ENCODE measurements around the gene ZNF497.
A peak's percentile ranks its signal among the peaks of the same experiment; 100 is the strongest.
"Not testable (repeated sequence)": the region's sequence is repeated elsewhere in the genome, so short reads cannot be mapped to it uniquely, and the experiment has no call there.

ZNF497 gene

DNA sequence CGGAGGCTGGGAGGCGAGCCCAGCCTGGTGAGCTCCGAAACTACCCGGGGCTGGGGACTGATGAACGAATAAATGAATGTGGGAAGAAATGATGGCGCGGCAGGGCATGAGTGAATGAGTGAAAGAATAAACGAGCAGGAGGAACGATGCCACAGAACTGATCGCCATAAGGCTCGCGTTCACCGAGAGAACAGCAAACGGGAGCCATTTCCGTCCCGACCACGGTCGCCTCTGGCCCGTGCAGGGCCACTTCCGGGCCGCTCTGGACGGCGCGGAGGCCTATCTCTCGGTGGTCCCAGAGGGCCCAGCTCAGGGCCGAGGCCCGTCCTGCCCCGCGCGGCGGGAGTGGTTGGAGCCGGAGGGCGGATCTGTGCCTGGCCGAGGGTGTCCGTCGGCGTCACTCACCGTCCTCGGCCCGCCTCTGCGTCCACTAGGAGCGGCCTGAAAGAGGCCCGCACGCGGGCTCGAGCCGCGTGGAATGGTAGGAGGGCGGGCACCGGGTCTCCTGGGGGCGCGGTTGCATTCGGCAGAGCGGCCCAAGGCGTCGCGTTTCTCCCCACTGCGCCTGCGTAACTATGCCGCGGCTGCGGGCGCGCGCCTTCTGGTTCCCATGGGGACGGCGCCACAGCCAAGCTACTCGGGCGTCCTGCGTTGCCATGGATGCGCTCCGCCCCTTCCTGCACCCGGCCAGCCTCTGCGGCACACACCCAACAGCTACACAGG is at the start of gene ZNF497:
Gene ZNF497 (minus strand): TSS at position 480 of the 723 bp plus-strand sequence. CDS start 5,116 bp downstream, outside the sequence.
- Histone ChIP-seq H3K27me3 (ENCODE audit: low read depth) (no peaks in the 10 kb centered on the region), H3K4me3 (peak within 1 kb of the TSS; percentile 92), H3K36me3 (replicated peaks) (peaks cover 3% of the 10 kb centered on the region; the same call in 1 of the 2 replicates), H3K9me3 (no peaks in the 10 kb centered on the region), H3K4me1 (peaks cover 6% of the 10 kb centered on the region; the same call in 1 of the 2 replicates)
- in situ Hi-C loops (cut with MboI; ENCODE audit: low sequenced_read_pairs) = no loop called here
- peak; percentile 90 to 98 for DNase-seq (ENCODE audit: low spot score in 2 of 2)

- Histone ChIP-seq H3K4me3 (peak overlapping the region; percentile 97), H3K9me3 (no peaks in the 10 kb centered on the region), H3K36me3 (replicated peaks) (peaks cover 8% of the 10 kb centered on the region), H3K27me3 (ENCODE audit: low read depth) (no peaks in the 10 kb centered on the region), H3K4me1 (peaks cover 9% of the 10 kb centered on the region)
- in situ Hi-C loops (cut with MboI; ENCODE audit: low sequenced_read_pairs) = no loop called here
- DNase-seq (ENCODE audit: low spot score in 2 of 2) = peak in 1 of 2 experiments; percentile 63
Observed at GRCh38 chr19:58409010-58409790, 46.6 kb upstream of the ZNF497 start.

DNA sequence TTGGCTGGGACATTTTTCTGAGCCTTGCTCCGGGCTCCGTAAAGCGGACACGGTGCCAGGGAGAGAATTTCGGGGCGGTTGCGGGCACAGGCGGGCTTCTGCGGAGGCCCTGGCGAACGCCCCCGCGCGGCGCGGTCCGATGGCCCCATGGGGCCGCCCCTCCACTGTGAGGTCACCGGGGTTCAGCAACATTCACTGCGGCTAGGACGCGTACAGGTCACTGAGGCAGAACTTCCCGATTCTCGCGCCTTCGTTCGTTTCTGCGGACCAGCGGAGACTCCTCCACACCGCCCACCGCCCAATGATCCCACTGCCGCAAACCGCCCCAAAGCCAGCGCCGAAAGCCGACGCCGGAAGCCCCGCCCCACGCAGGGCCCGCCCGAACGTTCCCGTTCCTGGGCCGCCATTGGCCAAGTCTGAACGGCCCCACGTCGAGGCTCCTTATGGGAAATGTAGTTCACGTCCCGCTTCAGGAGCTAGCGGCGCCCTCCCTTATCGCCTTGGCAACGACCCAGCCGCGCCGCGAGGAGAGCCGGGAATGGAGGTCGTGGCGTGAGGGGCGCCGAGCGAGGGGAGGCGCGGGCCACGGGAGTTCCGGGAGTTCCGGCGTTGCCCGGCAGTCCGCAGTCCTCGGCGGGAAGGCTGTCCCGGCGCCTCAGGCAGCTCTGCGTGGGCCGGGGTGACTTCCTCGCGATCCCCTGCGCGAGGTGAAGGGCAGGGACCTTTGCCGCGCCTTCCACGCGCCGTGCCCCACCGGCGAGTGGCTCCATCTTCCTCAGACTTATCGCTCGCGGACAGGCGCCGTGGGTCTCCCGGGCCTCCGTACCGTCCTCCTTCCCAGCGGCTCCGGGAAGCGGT is 45.8 kb upstream of the ZNF497 start, which contains the start of gene ZNF584:
Gene ZNF584 (plus strand): TSS at position 498 of the 858 bp plus-strand sequence. CDS start 499 bp downstream, outside the sequence.
- Histone ChIP-seq H3K27me3 (ENCODE audit: low read depth) (no peaks in the 10 kb centered on the region), H3K4me1 (peaks cover 9% of the 10 kb centered on the region), H3K36me3 (replicated peaks) (peaks cover 8% of the 10 kb centered on the region), H3K4me3 (peak within 1 kb of the TSS; percentile 97), H3K9me3 (no peaks in the 10 kb centered on the region)
- DNase-seq (ENCODE audit: low spot score in 2 of 2) = peak; percentile 96 to 97
- in situ Hi-C loops (cut with MboI; ENCODE audit: low sequenced_read_pairs) = no loop called here

DNA sequence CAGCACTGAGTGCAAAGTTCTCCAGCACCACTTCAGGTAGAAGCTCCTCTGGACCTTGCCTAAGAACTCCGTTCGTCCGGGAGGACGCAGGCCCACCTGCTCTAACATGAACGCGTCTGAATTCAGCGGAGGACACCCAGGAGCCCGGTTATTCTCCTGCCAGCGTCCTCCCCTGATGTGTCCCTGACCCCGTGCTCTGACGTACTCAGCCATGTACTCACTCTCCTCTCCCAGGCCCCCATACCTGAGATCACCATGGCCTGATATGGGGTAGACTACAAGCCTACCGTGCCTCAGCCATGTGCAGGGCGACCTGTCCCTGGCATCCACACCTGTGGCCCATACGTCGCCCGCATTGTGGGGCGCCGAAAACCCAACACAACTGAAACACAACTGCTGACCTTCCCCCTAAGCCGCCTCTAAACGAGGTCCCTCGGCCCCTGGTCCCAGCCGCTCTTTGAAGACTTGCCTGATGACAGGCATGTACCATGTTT is 45.2 kb upstream of the ZNF497 start:
- H3K36me3 ChIP-seq (replicated peaks) = peaks cover 12% of the 10 kb centered on the region
- no peaks in the 10 kb centered on the region for H3K9me3 ChIP-seq
- in situ Hi-C loops (cut with MboI; ENCODE audit: low sequenced_read_pairs) = no loop called here
- H3K27me3 ChIP-seq (ENCODE audit: low read depth) = no peaks in the 10 kb centered on the region
- no peak for DNase-seq (ENCODE audit: low spot score in 2 of 2)
- peaks cover 14% of the 10 kb centered on the region for H3K4me1 ChIP-seq
- H3K4me3 ChIP-seq = peak overlapping the region; percentile 97

GRCh38 chr19:58406818-58407657 is 44.5 kb upstream of the ZNF497 start:
- peaks cover 17% of the 10 kb centered on the region for H3K4me1 ChIP-seq
- DNase-seq (ENCODE audit: low spot score in 2 of 2) = no peak

GRCh38 chr19:58403920-58404478 is 41.4 kb upstream of the ZNF497 start:
- H3K36me3 ChIP-seq (replicated peaks); H3K9me3 ChIP-seq; DNase-seq (ENCODE audit: low spot score in 2 of 2); H3K27me3 ChIP-seq (ENCODE audit: low read depth); H3K4me3 ChIP-seq; in situ Hi-C loops (cut with MboI; ENCODE audit: low sequenced_read_pairs): not testable (repeated sequence)
- peaks cover 19% of the 10 kb centered on the region for H3K4me1 ChIP-seq

More at GRCh38 chr19:58406818-58407657, 44.5 kb upstream of the ZNF497 start:
- peak overlapping the region; percentile 97 for H3K4me3 ChIP-seq
- H3K36me3 ChIP-seq (replicated peaks) = peaks cover 8% of the 10 kb centered on the region
- no peaks in the 10 kb centered on the region for H3K9me3 ChIP-seq
- no peaks in the 10 kb centered on the region for H3K27me3 ChIP-seq (ENCODE audit: low read depth)
- in situ Hi-C loops (cut with MboI; ENCODE audit: low sequenced_read_pairs) = no loop called here

DNA sequence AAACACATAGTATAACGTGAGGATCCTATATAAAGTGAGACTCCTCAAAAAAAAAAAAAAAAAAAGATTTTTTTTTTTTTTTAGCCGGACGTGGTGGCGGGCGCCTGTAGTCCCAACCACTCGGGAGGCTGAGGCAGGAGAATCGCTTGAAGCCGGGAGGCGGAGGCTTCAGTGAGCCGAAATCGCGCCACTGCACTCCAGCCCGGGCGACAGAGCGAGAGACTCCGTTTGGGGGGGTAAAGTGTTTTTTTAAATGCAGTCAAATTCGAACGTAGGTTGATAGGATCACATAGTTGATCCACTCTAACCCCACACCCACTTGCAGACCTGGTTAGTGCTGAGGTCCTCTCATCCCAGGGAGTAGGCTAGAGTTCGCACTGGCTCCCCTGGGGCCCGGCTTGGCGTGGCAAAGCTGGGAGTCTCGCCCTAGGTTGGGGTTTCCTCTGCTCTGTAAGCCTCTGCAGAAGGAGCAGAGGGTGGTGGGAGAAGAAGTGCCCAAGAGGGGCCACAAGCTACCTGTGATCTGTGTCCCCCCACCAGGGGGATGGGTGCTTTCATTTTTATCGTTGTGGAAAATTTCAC is 39.4 kb upstream of the ZNF497 start:
- H3K9me3 ChIP-seq = no peaks in the 10 kb centered on the region
- in situ Hi-C loops (cut with MboI; ENCODE audit: low sequenced_read_pairs) = no loop called here
- H3K27me3 ChIP-seq (ENCODE audit: low read depth) = no peaks in the 10 kb centered on the region
- H3K36me3 ChIP-seq (replicated peaks) = peaks cover 5% of the 10 kb centered on the region
- H3K4me3 ChIP-seq = peak overlapping the region; percentile 57
- no peak for DNase-seq (ENCODE audit: low spot score in 2 of 2)
- peaks cover 15% of the 10 kb centered on the region for H3K4me1 ChIP-seq

GRCh38 chr19:58400916-58401839 is 38.6 kb upstream of the ZNF497 start:
- H3K9me3 ChIP-seq = no peaks in the 10 kb centered on the region
- peak; percentile 96 to 100 for DNase-seq (ENCODE audit: low spot score in 2 of 2)
- peak overlapping the region; percentile 57 for H3K4me3 ChIP-seq
- peaks cover 15% of the 10 kb centered on the region for H3K4me1 ChIP-seq
- in situ Hi-C loops (cut with MboI; ENCODE audit: low sequenced_read_pairs) = no loop called here
- no peaks in the 10 kb centered on the region for H3K27me3 ChIP-seq (ENCODE audit: low read depth)
- H3K36me3 ChIP-seq (replicated peaks) = peaks cover 4% of the 10 kb centered on the region; the same call in 1 of the 2 replicates

GRCh38 chr19:58400316-58400915 is 37.9 kb upstream of the ZNF497 start:
- in situ Hi-C loops (cut with MboI; ENCODE audit: low sequenced_read_pairs) = no loop called here
- no peaks in the 10 kb centered on the region for H3K27me3 ChIP-seq (ENCODE audit: low read depth)
- H3K4me1 ChIP-seq = peaks cover 15% of the 10 kb centered on the region
- peaks cover 4% of the 10 kb centered on the region for H3K36me3 ChIP-seq (replicated peaks)
- H3K9me3 ChIP-seq = no peaks in the 10 kb centered on the region
- peak overlapping the region; percentile 21 for H3K4me3 ChIP-seq
- no peak for DNase-seq (ENCODE audit: low spot score in 2 of 2)

- H3K4me3 ChIP-seq = no peak overlapping the region
- H3K36me3 ChIP-seq (replicated peaks) = peaks cover 8% of the 10 kb centered on the region
- in situ Hi-C loops (cut with MboI; ENCODE audit: low sequenced_read_pairs) = no loop called here
- no peaks in the 10 kb centered on the region for H3K9me3 ChIP-seq
- DNase-seq (ENCODE audit: low spot score in 2 of 2) = no peak
- no peaks in the 10 kb centered on the region for H3K27me3 ChIP-seq (ENCODE audit: low read depth)
- peaks cover 15% of the 10 kb centered on the region for H3K4me1 ChIP-seq
Observed at GRCh38 chr19:58399903-58400302, 37.4 kb upstream of the ZNF497 start.

DNA sequence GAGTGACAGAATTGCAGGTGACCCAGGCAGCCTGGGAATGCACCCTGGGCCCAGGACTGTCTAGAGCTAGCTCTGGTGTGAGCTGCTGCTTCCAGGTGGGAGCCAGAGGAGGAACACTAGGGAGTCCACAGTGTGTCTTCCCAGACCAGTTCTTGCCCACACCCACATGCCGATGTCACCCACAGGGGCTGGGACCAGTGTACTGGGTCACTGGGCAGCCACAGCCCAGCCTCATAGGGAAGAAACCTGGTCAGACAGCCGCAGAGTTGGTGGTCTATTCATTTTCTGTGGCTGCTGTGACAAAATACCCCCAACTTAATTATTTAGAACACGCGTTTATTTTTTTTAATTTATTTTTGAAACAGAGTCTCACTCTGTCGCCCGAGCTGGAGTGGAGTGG is 36.0 kb upstream of the ZNF497 start:
- Histone ChIP-seq H3K4me1 (peaks cover 15% of the 10 kb centered on the region), H3K36me3 (replicated peaks) (peaks cover 21% of the 10 kb centered on the region)
- in situ Hi-C loops (cut with MboI; ENCODE audit: low sequenced_read_pairs) = no loop called here

More for the DNA sequence above, 36.0 kb upstream of the ZNF497 start:
- no peak overlapping the region for H3K4me3 ChIP-seq
- DNase-seq (ENCODE audit: low spot score in 2 of 2) = no peak
- no peaks in the 10 kb centered on the region for H3K27me3 ChIP-seq (ENCODE audit: low read depth)
- no peaks in the 10 kb centered on the region for H3K9me3 ChIP-seq
